Upper lobe of left lung (tissue), 4 donors: ENCODE measurements around the gene ZCCHC3.

Source experiments
- EP300 ChIP-seq, 4 donors: sonication (generic); formaldehyde crosslinking; IDR thresholded peaks; one replicate each; pipeline ENCODE4 v1.5.1; 2017; ENCODE audit warnings: antibody characterized with exemption in 4 of 4, control low read depth in 2 of 4
- POLR2A ChIP-seq, 4 donors: fragments of 450-650 bp; IDR thresholded peaks; one replicate each; pipeline ENCODE4 v1.5.1; 2016 to 2017; ENCODE audit warnings: antibody characterized with exemption in 4 of 4, mild to moderate bottlenecking in 2 of 4
- TF ChIP-seq, protein P1 (sequence below), 6 experiments: fragments of 450-650 bp in 4 of 6; fragments of 200-600 bp in 2 of 6; sonication (generic) in 2 of 6; IDR thresholded peaks; one replicate each; pipeline ENCODE4 v1.5.1; 2016 to 2019; ENCODE audit warnings: antibody characterized with exemption in 6 of 6

DNA sequence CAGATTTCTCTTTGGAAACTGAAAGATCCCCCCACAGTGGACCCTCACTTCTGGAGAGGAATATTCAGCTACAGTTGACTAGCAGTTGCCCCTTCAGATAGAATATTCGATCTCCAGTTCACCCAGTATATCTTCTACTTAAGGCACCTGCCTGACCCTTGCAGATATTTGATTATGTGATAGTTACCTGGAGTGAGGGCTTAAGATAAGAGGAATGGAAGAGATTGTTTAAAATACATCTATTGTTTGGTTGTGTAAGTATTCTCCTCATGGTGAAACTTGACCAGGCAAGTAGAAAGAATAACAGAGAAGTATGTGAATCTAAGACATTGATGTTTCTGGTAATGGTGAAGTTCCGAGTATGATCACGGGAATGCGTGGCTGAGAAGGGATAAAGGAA, 1.6 kb upstream of the ZCCHC3 start:
- TF ChIP-seq EP300 (IDR thresholded peaks at IDR 0.05) (no peak), POLR2A (IDR thresholded peaks at IDR 0.05) (no peak)
- TF ChIP-seq, protein P1, sequence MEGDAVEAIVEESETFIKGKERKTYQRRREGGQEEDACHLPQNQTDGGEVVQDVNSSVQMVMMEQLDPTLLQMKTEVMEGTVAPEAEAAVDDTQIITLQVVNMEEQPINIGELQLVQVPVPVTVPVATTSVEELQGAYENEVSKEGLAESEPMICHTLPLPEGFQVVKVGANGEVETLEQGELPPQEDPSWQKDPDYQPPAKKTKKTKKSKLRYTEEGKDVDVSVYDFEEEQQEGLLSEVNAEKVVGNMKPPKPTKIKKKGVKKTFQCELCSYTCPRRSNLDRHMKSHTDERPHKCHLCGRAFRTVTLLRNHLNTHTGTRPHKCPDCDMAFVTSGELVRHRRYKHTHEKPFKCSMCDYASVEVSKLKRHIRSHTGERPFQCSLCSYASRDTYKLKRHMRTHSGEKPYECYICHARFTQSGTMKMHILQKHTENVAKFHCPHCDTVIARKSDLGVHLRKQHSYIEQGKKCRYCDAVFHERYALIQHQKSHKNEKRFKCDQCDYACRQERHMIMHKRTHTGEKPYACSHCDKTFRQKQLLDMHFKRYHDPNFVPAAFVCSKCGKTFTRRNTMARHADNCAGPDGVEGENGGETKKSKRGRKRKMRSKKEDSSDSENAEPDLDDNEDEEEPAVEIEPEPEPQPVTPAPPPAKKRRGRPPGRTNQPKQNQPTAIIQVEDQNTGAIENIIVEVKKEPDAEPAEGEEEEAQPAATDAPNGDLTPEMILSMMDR (IDR thresholded peaks at IDR 0.05) = no peak
